GM19467 (cell line): ENCODE data around the gene MEGF9.

ENCODE experiments used
- ATAC-seq: cut with Tn5 transposase; IDR thresholded peaks from one replicate; pipeline ENCODE4 v1.9.1; 2021; ENCODE audit warnings: mild to moderate bottlenecking, moderate library complexity; ENCODE audit not compliant: unreplicated experiment

Gene MEGF9

DNA sequence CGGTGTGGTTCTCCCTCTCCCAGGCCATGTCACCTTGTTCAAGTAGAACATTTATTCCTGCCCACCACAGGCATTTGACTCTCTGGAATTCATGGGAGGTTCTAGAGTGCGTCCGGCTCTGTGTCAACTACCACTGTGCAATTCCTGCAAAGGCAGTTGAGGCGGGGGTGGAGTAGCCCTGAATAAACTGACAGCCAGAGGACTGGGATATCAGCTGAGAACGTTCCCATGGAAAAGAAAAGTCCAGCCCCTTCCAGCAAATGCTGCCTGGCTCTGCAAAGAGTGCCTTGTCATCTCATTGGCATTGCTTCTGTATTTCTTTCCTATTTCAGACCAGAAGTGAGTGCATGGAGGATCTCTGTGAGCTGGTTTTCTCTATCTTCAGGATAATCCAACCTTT is 18.9 kb upstream of the MEGF9 start:
- ATAC-seq, result no peak

DNA sequence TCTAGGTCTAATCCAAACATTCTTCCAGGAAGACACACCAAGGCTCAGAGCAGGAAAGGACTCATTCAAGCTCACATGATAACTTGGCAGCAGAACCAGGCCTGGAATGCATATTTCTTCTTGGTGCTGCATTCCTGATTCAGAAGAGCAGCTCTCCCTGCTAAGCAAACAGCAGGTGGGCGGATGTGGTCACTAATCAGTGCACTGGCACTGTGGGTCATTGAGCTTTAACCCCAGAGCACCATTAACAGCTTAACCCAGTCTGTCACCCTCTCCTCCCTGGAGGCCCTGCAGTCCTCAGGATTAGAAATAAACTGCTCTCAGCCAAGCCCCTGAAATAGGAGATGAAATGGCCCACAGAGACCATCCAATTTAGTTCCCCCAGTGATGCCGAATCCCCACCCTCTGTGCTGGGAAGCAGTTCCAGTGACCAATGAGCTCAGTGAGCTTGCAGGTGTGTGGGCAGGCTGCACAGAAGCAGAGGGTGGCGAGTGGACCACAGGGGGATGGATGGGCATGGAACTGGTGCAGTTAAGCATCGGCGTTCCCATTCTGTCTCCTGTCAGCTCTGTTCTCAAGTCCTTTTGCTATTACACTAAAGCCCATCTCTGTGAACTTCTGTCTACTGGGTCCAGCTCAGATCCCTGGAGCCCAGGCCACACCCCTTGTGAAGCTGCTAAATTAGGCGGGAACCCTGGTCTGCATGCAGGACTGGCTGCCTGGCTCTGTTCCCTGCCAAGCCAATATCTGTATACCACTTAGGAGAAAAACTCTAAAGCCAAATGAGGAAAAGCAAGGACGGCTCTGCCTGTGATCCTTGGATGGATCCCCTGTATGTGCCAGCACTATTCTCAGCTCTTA is 16.6 kb upstream of the MEGF9 start:
- no peak for ATAC-seq

DNA sequence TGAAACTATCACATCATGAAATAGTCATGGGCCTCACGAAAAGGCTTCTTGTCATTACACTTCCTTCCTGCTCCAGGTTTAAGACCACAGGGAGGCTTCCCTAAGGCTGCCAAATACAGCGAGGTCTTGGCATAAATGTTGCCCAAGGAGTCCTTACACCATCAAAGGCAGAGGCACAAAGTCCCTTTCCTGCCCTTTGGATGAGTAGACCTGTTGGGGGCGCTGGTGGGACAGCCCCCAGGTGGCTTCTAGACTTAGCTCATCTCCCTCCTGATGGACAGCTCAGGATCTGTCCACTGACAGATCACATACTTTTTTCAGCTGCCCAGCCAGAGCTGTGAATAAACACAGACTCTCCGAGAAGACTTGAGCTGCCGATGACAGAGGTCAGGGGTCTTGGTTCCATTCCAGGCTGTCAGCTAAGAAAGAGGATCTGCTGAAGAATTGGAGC is 15.5 kb upstream of the MEGF9 start:
- no peak for ATAC-seq

DNA sequence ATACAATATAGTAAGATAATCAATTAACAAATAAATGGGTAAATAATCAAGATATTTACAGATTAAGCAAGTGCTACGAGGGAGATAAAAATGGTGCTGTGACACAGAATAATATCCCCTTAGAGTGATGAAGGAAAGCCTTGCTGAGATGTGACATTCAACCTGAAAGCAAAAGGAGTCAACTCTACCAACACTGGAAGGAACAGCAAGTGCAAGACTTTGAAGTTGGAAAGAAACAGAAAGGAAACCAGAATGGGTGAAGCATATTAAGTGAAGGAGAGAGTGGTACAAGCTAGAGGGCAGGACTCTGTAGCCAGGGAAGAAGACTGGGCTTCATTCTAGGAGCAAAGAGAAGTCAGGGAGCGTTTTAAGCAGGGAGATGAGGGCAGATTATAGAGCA is 12.2 kb upstream of the MEGF9 start:
- ATAC-seq, result no peak

GRCh38 chr9:120725907-120726306 is 11.6 kb upstream of the MEGF9 start:
- no peak for ATAC-seq

DNA sequence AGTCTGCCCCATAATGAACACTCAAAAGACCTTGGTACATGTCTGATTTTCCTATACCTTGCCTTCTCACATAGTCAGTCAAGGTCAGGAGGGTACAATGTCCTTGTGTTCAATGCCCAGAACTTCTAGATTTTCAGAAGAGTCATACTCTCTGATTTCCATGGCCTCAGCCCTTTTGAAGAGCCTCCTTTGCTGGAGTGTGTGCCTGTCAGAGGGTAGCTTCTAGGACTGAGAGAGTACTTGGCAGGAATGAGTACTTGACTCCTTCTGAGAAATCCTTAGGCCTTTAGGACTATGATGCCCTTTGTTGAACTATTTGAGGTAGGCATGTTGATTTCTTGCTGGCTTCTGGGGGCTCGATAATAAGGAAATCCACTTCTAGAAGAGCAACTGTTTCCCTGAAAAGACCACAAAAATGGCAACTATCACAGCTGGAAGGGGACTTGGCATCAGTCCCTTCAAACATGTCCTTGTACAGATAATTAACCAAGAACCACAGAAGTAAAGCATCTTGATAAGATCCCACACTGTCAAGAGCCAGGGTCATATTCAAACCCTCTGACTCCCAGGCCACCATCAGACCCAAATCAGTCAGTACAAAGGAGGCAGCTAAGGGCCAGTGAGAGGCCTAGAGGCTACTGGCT is 10.6 kb upstream of the MEGF9 start:
- no peak for ATAC-seq

- no peak for ATAC-seq
These were observed 9.3 kb upstream of the MEGF9 start for GRCh38 chr9:120723565-120723964.

GRCh38 chr9:120720404-120720803 is 6.1 kb upstream of the MEGF9 start:
- no peak for ATAC-seq

GRCh38 chr9:120718316-120718715 is 4.0 kb upstream of the MEGF9 start:
- ATAC-seq, result no peak

GRCh38 chr9:120717176-120717575 is 2.9 kb upstream of the MEGF9 start:
- no peak for ATAC-seq

DNA sequence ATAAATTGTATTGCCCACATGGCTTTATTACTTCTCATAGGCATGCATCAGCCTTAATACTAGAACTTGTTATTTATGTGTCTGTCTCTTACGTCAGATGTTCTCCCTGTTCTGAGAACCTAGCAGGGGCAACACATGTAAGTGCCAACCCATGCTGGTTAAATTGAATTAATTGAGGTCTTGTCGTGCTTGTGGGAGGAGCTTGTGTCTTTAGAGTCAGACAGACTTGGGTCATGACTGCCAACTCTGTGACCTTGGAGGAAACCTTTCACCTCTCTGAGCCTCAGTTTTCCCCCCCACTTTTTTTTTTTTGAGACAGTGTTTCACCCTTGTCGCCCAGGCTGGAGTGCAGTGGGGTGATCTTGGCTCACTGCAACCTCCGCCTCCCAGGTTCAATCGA is 2.2 kb upstream of the MEGF9 start:
- no peak for ATAC-seq

GRCh38 chr9:120715389-120715924 is 1.2 kb upstream of the MEGF9 start:
- ATAC-seq, result no peak

- ATAC-seq, result peak; percentile 4
These were observed 647 bp upstream of the MEGF9 start for GRCh38 chr9:120714846-120715388.

- ATAC-seq, result no peak
These were observed 798 bp downstream of the MEGF9 start for GRCh38 chr9:120713257-120714087.

GRCh38 chr9:120712539-120713031 is 1.7 kb downstream of the MEGF9 start:
- no peak for ATAC-seq

DNA sequence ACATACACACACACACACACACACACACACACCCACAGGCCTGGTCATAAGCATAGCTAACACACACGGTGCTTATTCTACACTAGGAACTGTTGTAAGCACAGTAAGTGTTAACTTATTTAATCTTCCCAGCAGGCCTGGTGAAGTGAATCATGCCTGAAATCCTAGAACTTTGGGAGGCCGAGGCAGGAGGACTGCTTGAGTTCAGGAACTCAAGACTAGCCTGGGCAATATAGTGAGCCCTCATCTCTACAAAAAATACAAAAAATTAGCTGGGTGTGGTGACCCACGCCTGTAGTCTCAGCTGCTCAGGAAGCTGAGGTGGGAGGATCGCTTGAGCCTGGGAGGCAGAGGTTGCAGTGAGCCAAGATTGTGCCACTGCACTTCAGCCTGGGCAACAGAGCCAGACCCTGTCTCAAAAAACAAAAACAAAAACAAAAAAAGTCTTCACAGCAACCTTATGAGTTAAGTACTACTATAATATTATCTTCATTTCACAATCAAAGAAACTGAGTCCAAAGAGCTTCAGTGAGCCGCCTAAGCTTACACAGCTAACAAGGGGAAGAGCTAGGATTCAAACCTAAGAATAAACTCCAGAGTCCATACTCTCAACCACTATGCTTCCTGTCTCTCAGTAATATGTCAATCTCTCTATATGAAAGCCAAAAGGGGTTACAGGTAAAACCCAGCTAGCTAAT is 2.3 kb downstream of the MEGF9 start:
- no peak for ATAC-seq

- no peak for ATAC-seq
These were observed 2.9 kb downstream of the MEGF9 start for GRCh38 chr9:120711354-120711753.

DNA sequence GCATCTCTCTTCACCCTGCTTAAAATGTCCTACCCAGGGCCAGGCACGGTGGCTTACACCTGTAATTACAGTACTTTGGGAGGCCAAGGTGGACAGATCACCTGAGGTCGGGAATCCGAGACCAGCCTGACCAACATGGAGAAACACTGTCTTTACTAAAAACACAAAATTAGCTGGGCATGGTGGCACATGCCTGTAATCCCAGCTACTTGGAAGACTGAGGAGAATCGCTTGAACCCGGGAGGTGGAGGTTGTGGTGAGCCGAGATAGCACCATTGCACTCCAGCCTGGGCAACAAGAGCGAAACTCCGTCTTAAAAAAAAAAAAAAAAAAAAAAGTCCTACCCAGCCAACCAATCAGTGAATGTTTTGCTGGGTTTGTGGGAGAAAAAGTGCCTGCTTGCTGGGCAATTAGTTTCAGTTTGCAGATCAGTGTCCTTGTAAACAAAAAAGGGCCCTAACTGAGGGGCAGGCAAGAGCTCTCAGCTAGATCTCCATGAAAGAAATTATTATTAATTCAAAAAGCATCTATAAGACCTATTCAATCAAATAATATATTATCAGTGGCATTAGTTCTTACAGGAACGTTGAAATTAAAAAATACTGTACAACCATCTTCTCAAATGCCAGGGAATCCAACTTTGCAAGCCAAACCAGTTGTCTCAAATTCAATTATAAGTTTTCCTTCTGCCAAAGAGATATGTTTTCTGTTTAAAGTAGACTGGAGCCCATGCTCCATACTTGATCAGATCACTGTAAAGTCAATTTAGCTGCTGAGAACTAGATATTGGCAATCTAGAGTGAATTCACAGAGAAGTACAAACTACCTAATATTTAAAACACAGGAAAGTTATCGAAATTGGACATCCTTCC is 3.9 kb downstream of the MEGF9 start:
- no peak for ATAC-seq

GRCh38 chr9:120708526-120709224 is 5.6 kb downstream of the MEGF9 start:
- ATAC-seq, result no peak
